IPS DF 6.9 (cell line): ENCODE measurements around the gene SETD2.
"Not testable (repeated sequence)": the region's sequence is repeated elsewhere in the genome, so short reads cannot be mapped to it uniquely, and the experiment has no call there.

Experiments used
- DNase-seq: peaks from one replicate; pipeline ENCODE4 v3.0.0-alpha.2; 2013; ENCODE audit warnings: low read depth, low spot score
- H3K27ac ChIP-seq: one replicate; pipeline ENCODE4 v1.5.1; 2013; ENCODE audit warnings: low read length, control low read depth
- H3K27me3 ChIP-seq: 2 replicates; pipeline ENCODE4 v1.6.1; 2013; ENCODE audit warnings: mild to moderate bottlenecking, low read length; ENCODE audit not compliant: control insufficient read depth, insufficient read depth
- H3K36me3 ChIP-seq: 2 replicates; pipeline ENCODE4 v1.6.1; 2013; ENCODE audit warnings: low read length; ENCODE audit not compliant: control insufficient read depth, insufficient read depth
- H3K4me1 ChIP-seq: 2 replicates; pipeline ENCODE4 v1.6.1; 2013; ENCODE audit warnings: low read length; ENCODE audit not compliant: control insufficient read depth, insufficient read depth
- H3K4me3 ChIP-seq: 2 replicates; pipeline ENCODE4 v1.5.1; 2013; ENCODE audit warnings: mild to moderate bottlenecking, low read length
- H3K9me3 ChIP-seq: 2 replicates; pipeline ENCODE4 v1.6.1; 2013; ENCODE audit warnings: low read length, inconsistent platforms; ENCODE audit not compliant: control insufficient read depth, insufficient read depth
- WGBS: extraction: QIAGEN DNeasy Blood & Tissue Kit; methylation state at CpG from one replicate; pipeline ENCODE4 v1.1.7; 2013; ENCODE audit warnings: mixed read lengths, missing lambda C conversion rate; ENCODE audit not compliant: insufficient read length, insufficient coverage; 5-methylcytosine and 5-hydroxymethylcytosine counted together

The SETD2 gene, protein sequence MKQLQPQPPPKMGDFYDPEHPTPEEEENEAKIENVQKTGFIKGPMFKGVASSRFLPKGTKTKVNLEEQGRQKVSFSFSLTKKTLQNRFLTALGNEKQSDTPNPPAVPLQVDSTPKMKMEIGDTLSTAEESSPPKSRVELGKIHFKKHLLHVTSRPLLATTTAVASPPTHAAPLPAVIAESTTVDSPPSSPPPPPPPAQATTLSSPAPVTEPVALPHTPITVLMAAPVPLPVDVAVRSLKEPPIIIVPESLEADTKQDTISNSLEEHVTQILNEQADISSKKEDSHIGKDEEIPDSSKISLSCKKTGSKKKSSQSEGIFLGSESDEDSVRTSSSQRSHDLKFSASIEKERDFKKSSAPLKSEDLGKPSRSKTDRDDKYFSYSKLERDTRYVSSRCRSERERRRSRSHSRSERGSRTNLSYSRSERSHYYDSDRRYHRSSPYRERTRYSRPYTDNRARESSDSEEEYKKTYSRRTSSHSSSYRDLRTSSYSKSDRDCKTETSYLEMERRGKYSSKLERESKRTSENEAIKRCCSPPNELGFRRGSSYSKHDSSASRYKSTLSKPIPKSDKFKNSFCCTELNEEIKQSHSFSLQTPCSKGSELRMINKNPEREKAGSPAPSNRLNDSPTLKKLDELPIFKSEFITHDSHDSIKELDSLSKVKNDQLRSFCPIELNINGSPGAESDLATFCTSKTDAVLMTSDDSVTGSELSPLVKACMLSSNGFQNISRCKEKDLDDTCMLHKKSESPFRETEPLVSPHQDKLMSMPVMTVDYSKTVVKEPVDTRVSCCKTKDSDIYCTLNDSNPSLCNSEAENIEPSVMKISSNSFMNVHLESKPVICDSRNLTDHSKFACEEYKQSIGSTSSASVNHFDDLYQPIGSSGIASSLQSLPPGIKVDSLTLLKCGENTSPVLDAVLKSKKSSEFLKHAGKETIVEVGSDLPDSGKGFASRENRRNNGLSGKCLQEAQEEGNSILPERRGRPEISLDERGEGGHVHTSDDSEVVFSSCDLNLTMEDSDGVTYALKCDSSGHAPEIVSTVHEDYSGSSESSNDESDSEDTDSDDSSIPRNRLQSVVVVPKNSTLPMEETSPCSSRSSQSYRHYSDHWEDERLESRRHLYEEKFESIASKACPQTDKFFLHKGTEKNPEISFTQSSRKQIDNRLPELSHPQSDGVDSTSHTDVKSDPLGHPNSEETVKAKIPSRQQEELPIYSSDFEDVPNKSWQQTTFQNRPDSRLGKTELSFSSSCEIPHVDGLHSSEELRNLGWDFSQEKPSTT (N-terminal part only)

DNA sequence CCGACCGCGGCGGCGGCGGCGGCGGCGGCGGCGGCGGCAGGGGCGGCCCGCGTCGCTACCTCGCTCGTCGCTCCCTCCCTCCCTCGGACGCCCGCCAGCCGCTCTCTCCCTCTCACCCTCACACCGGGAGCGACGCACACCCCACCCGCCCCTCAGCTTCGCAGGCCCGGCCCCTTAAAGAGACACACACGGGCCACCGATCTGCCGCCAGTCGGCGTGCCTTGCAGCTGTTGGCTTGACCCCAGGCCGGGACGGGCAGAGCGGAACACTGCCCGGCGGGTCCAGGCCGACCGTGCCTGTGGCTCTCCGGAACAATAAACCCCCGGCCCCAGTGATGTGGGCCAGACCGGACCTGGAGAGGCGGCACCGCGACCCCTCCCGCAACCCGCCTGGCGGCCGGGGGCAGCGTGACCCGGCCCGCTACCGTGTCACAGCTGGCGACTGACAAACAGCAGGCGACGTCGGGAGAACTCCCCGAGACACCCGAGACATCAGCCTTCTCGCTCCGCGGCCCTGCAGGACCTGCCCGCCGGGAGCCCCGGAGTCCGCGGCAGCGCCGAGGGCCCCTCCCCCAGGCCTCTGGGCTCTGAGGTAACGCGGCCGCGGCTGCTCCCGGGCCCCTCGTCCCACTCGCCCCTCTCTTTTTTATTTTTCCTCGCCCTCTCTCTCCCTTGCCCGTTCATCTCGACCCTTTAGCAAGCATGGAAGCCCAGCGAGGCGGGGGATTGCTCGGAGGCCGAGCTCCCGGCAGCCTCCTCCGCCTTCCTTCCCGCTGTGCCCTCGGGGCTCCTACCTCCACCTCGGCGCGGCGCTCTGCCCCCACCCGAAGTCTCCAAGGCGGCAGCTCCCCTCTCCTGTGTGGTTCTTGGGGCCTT is at the start of gene SETD2:
SETD2 (minus strand) TSS at position 107 of the 875 bp plus-strand sequence. CDS start 189 bp downstream, outside the sequence.
- peak within 1 kb of the TSS; percentile 77 for H3K4me3 ChIP-seq
- no peaks in the 10 kb centered on the region for H3K36me3 ChIP-seq
- H3K9me3 ChIP-seq, result no peaks in the 10 kb centered on the region
- peak; percentile 47 for DNase-seq
- WGBS, result no CpG with 5 or more reads among the region's 95 CpGs
- H3K27ac ChIP-seq, result no peak within 1 kb of the TSS
- H3K27me3 ChIP-seq, result no peaks in the 10 kb centered on the region
- H3K4me1 ChIP-seq, result no peaks in the 10 kb centered on the region

DNA sequence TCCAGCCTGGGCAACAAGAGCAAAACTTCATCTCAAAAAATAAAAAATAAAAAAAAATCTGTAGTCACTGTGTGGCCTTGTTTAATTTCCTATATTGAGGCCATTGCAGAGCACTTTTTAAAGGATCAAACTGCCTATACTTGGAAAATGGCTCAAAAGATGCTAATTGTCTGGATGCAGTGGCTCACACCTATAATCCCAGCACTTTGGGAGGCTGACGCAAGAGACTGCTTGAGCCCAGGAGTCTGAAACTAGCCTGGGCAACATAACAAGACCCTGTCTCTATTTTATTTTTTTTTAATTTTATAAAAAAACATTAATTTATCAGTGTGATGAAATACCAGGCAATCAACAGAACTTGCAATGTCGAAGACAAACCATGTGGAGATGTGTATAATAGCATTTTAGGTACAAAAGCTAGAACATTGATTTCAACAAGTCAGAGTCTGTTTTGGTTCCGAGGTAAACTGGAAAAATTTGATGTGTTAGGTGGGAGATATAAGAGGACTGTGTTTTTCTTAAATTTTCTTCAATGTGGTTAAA is 47.0 kb upstream of the SETD2 start:
- Histone ChIP-seq H3K9me3 (no peaks in the 10 kb centered on the region), H3K27ac (no peak overlapping the region), H3K27me3 (no peaks in the 10 kb centered on the region), H3K36me3 (no peaks in the 10 kb centered on the region), H3K4me1 (no peaks in the 10 kb centered on the region), H3K4me3 (no peak overlapping the region)
- no peak for DNase-seq
- 100% methylated on average over 1 of the region's 3 CpGs for WGBS

DNA sequence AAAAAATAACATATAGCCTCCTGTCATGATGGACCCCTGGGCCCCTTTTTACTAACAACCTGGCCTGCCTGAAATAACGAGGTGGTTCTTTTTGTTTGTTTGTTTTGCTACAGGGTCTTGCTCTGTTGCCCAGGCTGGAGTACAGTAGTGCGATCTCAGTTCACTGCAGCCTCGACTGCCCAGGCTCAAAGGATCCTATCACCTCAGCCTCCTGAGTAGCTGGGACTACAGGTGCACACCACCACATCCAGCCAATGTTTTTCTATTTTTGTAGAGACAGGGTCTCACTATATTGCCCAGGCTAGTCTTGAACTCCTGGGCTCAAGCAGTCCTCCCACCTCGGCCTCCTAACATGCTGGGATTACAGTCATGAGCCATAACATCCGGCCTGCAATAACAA is 42.1 kb upstream of the SETD2 start:
- WGBS, result no CpG with 5 or more reads among the region's 5 CpGs

DNA sequence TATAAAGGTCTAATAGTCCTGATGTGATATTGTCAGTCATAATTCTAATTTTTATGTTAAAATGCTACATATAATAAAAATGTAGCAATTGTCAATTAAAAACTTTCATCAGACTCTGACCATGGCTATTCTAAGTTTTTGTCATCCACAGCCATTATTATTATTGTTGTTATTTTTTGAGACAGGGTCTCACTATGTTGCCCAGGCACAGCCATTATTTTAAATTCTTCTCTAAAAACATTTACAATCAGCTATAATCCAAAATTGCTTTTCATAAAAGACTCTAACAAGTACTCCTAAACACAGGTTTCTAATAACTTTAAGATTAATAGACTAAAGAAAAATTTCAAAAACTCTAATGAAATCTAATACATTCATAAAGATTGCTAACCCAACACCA is 41.0 kb upstream of the SETD2 start:
- no peaks in the 10 kb centered on the region for H3K9me3 ChIP-seq
- DNase-seq, result no peak
- H3K36me3 ChIP-seq, result no peaks in the 10 kb centered on the region
- no peak overlapping the region for H3K27ac ChIP-seq
- no peak overlapping the region for H3K4me3 ChIP-seq
- H3K4me1 ChIP-seq, result no peaks in the 10 kb centered on the region
- H3K27me3 ChIP-seq, result no peaks in the 10 kb centered on the region

More for the DNA sequence above, 42.1 kb upstream of the SETD2 start:
- not testable (repeated sequence) for DNase-seq, H3K9me3 ChIP-seq, H3K27me3 ChIP-seq, H3K4me3 ChIP-seq, H3K36me3 ChIP-seq, H3K4me1 ChIP-seq, H3K27ac ChIP-seq

DNA sequence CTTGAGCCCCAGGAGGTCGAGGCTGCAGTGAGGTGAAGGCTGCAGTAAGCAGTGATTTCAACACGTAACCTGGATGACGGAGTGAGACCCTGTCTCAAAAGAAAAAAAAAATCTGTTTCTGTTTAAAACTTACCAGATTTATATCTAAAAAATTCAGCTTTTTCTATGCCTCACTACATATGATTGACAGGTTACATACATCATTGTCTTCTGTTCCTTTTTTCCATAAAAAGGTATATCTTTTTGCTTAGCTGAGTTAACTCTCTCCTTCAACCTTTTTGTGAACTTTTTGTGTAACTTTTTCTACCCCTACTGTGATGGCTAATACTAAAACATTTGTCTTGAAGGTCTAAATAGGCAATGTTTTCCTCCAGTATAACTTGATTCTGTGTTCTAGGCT is 38.6 kb upstream of the SETD2 start:
- no CpG with 5 or more reads among the region's 3 CpGs for WGBS
- no peaks in the 10 kb centered on the region for H3K4me1 ChIP-seq
- no peaks in the 10 kb centered on the region for H3K27me3 ChIP-seq
- DNase-seq, result no peak
- no peak overlapping the region for H3K27ac ChIP-seq
- H3K9me3 ChIP-seq, result no peaks in the 10 kb centered on the region
- H3K4me3 ChIP-seq, result no peak overlapping the region
- H3K36me3 ChIP-seq, result no peaks in the 10 kb centered on the region

DNA sequence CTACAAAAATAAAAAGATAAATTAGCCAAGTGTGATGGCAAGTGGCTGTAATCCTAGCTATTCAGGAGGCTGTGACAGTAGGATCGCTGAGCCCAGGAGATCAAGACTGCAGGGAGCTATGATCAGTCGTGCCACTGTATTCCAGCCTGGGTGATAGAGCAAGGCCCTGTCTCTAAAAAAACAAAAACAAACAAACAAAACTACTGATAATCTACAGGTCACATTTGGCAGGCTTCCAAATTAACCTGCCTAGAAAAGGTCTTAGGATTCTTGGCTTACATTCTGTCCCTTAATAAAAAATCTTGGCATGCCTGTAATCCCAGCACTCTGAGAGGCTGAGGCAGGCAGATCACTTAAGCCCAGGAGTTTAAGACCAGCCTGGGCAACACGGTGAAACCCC is 33.4 kb upstream of the SETD2 start:
- H3K4me3 ChIP-seq, result no peak overlapping the region
- no peaks in the 10 kb centered on the region for H3K4me1 ChIP-seq
- H3K27ac ChIP-seq, result no peak overlapping the region
- WGBS, result no CpG with 5 or more reads among the region's 3 CpGs
- H3K27me3 ChIP-seq, result no peaks in the 10 kb centered on the region
- H3K9me3 ChIP-seq, result no peaks in the 10 kb centered on the region
- no peaks in the 10 kb centered on the region for H3K36me3 ChIP-seq
- no peak for DNase-seq

DNA sequence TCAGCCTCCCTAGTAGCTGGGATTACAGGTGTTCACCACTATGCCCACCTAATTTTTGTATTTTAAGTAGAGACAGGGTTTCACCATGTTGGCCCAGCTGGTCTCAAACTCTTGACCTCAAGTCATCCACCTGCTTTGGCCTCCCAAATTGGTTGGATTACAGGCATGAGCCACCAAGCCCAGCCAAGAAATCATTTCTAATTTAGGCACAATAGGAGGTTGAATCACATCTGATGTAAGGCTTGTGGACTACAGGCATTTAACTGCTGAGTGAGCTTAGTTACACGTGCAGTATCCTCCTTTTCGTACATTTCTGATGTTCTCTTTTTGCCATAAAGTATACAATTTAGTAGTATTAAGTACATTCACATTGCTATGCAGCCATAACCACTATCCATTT is 31.1 kb upstream of the SETD2 start:
- no peaks in the 10 kb centered on the region for H3K36me3 ChIP-seq

DNA sequence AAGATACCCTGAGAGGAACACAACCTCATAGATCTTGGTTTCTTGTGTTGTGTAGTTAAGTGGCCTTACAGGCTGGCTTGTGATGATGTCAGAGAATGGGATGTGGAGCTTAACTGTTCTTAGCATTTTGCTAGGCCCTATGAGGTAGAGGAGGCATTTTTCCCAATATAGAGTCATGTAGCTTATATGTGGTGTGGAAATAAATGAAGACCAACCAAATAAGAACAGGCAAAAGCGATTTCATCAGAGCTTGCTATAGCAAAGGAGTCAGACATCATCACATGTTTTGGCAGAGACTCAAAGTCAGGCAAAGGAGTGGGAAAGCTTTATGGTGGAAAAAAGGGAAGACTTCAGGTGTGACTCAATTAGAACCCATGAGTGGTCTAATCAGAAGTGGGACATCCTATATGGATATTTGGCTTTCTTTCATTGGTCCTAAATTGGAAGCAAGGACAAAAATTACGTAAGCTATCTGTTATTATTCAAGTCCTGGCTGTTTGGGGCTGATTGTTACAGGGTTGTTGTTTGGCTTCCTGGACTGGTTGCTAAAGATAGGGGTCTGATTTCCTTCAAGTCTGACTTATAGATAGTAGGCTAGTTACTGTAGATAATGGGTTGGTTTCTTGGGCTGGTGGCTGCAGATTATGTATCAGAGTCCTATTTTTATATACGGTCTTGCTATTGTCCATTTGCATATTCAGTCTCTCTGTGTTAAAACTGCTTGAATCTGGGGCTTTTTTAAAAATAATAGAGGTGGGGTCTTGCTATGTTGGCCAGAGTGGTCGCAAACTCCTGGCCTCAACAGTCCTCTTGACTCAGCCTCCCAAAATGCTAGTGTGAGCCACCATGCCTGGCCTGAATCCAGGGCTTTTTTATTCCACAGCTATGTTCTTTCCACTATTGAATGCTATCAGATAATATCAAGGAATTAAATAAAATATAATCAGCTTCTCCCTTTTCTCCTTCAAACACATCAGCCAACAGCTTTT is 30.3 kb upstream of the SETD2 start:
- no peaks in the 10 kb centered on the region for H3K27me3 ChIP-seq
- no CpG with 5 or more reads among the region's 4 CpGs for WGBS
- no peaks in the 10 kb centered on the region for H3K4me1 ChIP-seq
- DNase-seq, result no peak
- H3K4me3 ChIP-seq, result no peak overlapping the region
- no peaks in the 10 kb centered on the region for H3K9me3 ChIP-seq
- no peaks in the 10 kb centered on the region for H3K36me3 ChIP-seq
- H3K27ac ChIP-seq, result no peak overlapping the region

More for the DNA sequence above, 31.1 kb upstream of the SETD2 start:
- Histone ChIP-seq H3K27me3 (no peaks in the 10 kb centered on the region), H3K9me3 (no peaks in the 10 kb centered on the region), H3K4me3 (no peak overlapping the region), H3K27ac (no peak overlapping the region), H3K4me1 (no peaks in the 10 kb centered on the region)
- no CpG with 5 or more reads among the region's 2 CpGs for WGBS
- no peak for DNase-seq

DNA sequence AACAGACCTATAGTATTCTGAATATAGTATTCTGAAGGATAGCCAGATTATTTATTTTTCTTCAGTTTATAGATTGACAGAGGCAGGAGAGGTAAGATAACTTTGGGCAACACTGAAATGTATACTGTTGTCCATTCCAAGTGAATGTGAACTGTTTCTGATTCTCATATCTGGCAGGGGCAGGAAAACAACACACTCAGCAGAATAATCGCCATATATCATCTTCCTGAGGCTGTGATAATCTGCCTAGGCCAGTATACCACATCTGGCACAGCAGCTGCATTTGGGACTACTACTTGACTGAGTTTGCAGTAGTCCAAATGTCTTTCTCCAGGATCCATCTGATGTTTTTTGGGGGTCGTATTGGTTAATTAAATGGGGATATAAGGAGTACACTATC is 22.4 kb upstream of the SETD2 start:
- Histone ChIP-seq H3K4me3 (no peak overlapping the region), H3K9me3 (no peaks in the 10 kb centered on the region), H3K4me1 (no peaks in the 10 kb centered on the region), H3K27me3 (no peaks in the 10 kb centered on the region), H3K36me3 (no peaks in the 10 kb centered on the region), H3K27ac (no peak overlapping the region)
- DNase-seq, result no peak
- WGBS, result no CpG with 5 or more reads among the region's 2 CpGs
